Smooth muscle cell (in vitro differentiated cells): Measurements from ENCODE around the gene DUSP1. TPM values are rescaled to one million over a fixed set of nuclear protein-coding genes. Genes with fewer than 3 reads are reported as not detected.

Experiments
- DNase-seq: peaks from one replicate; lab custom pipeline; 2025; ENCODE audit not compliant: unreplicated experiment; lab: John Stamatoyannopoulos, UW
- H2AFZ ChIP-seq: fragments of 200-600 bp; sonication (generic); 2 replicates; pipeline ENCODE4 v1.6.0; 2016; ENCODE audit warnings: antibody characterized with exemption, low read depth, mild to moderate bottlenecking
- H3F3A ChIP-seq: fragments of 200-600 bp; sonication (generic); 2 replicates; pipeline ENCODE4 v1.6.0; 2017; ENCODE audit warnings: antibody characterized with exemption, low read depth
- H3K27ac ChIP-seq: fragments of 200-600 bp; sonication (generic); 2 replicates; pipeline ENCODE4 v1.5.1; 2016; ENCODE audit warnings: low read depth, mild to moderate bottlenecking
- H3K27me3 ChIP-seq: fragments of 200-600 bp; sonication (generic); 2 replicates; pipeline ENCODE4 v1.6.1; 2016; ENCODE audit warnings: low read depth, mild to moderate bottlenecking
- H3K36me3 ChIP-seq: fragments of 200-600 bp; sonication (generic); 2 replicates; pipeline ENCODE4 v1.5.1; 2016; ENCODE audit warnings: low read depth
- H3K4me1 ChIP-seq: fragments of 200-600 bp; sonication (generic); 2 replicates; pipeline ENCODE4 v1.5.1; 2016; ENCODE audit warnings: low read depth
- H3K4me2 ChIP-seq: fragments of 200-600 bp; sonication (generic); 2 replicates; pipeline ENCODE4 v1.6.0; 2016; ENCODE audit warnings: mild to moderate bottlenecking
- H3K4me3 ChIP-seq: fragments of 200-600 bp; sonication (generic); 2 replicates; pipeline ENCODE4 v1.5.1; 2016; ENCODE audit warnings: mild to moderate bottlenecking
- H3K79me2 ChIP-seq: fragments of 200-600 bp; sonication (generic); 2 replicates; pipeline ENCODE4 v1.6.0; 2016; ENCODE audit warnings: low read depth, mild to moderate bottlenecking
- H3K9ac ChIP-seq: fragments of 200-600 bp; sonication (generic); 2 replicates; pipeline ENCODE4 v1.6.0; 2016; ENCODE audit warnings: low read depth
- H3K9me3 ChIP-seq: fragments of 200-600 bp; sonication (generic); replicated peaks from 2 replicates; pipeline ENCODE4 v1.5.1; 2016; ENCODE audit warnings: low read depth
- H4K20me1 ChIP-seq: fragments of 200-600 bp; sonication (generic); 2 replicates; pipeline ENCODE4 v1.6.0; 2016; ENCODE audit warnings: low read depth
- CTCF ChIP-seq: fragments of 200-600 bp; sonication (generic); IDR thresholded peaks from 2 replicates; pipeline ENCODE4 v1.5.1; 2017; ENCODE audit warnings: borderline replicate concordance, mild to moderate bottlenecking, antibody characterized with exemption; ENCODE audit not compliant: insufficient read depth, poor library complexity, severe bottlenecking
- WGBS: methylation state at CpG from one replicate; pipeline ENCODE4 v1.1.7; 2016; ENCODE audit warnings: low lambda C conversion rate; 5-methylcytosine and 5-hydroxymethylcytosine counted together
- polyA plus RNA-seq: library from polyadenylated mRNA; unstranded; fragments of >200 nt; fragmentation: Nextera tagmentation; extraction: Ambion mirVana; gene quantifications from 2 replicates; pipeline ENCODE4 v1.2.1, GENCODE V29; 2016
- total RNA-seq: library from RNA; depleted of rRNA; stranded (reverse); fragments of >200 nt; gene quantifications from 2 replicates; pipeline ENCODE4 v1.2.3, GENCODE V29; 2014

Gene DUSP1
- total and polyA plus RNA-seq, 2 experiments from 2014 or later: 817 to 995 TPM

DNA sequence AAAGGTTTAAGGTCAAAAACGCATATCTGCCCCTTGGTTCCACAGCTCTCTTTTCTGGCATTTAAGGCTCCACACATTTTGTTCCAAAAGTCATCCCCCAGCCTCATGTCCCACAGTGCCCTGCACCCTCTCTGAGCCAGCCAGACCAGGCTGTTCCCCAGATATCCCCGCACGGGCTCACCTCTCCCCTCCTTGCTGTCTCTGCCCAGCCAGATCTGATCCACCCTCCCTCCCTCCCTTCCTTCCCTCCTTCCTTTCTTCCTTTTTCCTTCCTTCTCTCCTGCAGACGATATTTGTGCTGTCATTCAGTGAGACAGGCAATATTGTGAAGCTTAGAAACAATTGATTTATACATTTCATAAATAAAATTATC, 37.0 kb downstream of the DUSP1 start:
- 37% methylated on average over 4 of the region's 4 CpGs for WGBS
- peak overlapping the region; percentile 46 for H3K9ac ChIP-seq
- H3F3A ChIP-seq: peaks cover 18% of the 10 kb centered on the region
- peak overlapping the region; percentile 97 for H3K27ac ChIP-seq
- no peaks in the 10 kb centered on the region for H3K79me2 ChIP-seq
- peaks cover 13% of the 10 kb centered on the region for H3K4me1 ChIP-seq
- TF ChIP-seq CTCF: no peak
- H2AFZ ChIP-seq: no peak overlapping the region
- H3K4me2 ChIP-seq: peak overlapping the region; percentile 30
- no peaks in the 10 kb centered on the region for H3K36me3 ChIP-seq
- no peak for DNase-seq
- no peaks in the 10 kb centered on the region for H4K20me1 ChIP-seq
- H3K4me3 ChIP-seq: no peak overlapping the region
- no peaks in the 10 kb centered on the region for H3K27me3 ChIP-seq
- H3K9me3 ChIP-seq: no peaks in the 10 kb centered on the region

- Histone ChIP-seq H3K9me3 (no peaks in the 10 kb centered on the region), H3K27me3 (no peaks in the 10 kb centered on the region), H3K79me2 (no peaks in the 10 kb centered on the region), H3F3A (peaks cover 18% of the 10 kb centered on the region), H3K27ac (peak overlapping the region; percentile 97), H3K9ac (peak overlapping the region; percentile 93), H3K4me3 (no peak overlapping the region), H2AFZ (no peak overlapping the region), H3K4me2 (peak overlapping the region; percentile 30), H4K20me1 (no peaks in the 10 kb centered on the region), H3K4me1 (peaks cover 13% of the 10 kb centered on the region), H3K36me3 (no peaks in the 10 kb centered on the region)
- no peak for TF ChIP-seq CTCF
- peak; percentile 58 for DNase-seq
- 26% methylated on average over 16 of the region's 17 CpGs for WGBS
Observed at GRCh38 chr5:172733131-172733973, 37.6 kb downstream of the DUSP1 start.

DNA sequence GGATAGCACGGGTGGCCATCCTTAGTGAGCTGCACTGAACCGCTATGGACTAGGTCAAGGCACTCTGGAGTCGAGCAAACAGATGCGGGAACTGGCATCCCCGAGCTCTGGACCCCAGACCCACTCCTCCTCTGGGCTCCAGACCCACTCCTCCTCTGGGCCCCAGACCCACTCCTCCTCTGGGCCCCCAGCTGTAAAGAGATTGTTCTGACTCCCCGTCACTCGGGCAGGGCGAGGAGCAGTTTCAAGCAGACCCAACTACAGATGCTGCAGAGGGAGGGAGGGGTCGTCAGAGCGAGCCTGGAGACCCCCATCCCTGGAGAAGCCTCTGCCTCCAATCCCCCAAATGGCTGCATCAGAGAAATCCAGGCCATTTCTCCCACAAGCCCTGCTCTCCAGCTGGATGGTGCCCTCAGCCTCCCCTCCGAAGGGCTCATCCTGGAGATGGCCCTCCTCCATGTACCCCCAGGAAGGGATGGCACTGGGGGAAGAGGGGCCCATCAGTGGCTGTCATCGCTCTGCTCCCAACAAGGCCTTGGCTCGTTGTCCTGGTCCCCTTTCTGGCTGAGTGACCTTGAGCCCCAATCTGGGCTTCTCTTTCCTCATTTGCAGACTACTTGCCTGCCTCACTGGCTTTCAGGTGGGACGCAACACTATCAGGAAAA, 38.7 kb downstream of the DUSP1 start:
- Histone ChIP-seq H3K9me3 (no peaks in the 10 kb centered on the region), H3K27ac (peak overlapping the region; percentile 97), H3K4me3 (no peak overlapping the region), H3K9ac (peak overlapping the region; percentile 93), H4K20me1 (no peaks in the 10 kb centered on the region), H2AFZ (no peak overlapping the region), H3F3A (peaks cover 18% of the 10 kb centered on the region), H3K79me2 (no peaks in the 10 kb centered on the region), H3K27me3 (no peaks in the 10 kb centered on the region), H3K36me3 (no peaks in the 10 kb centered on the region), H3K4me1 (peaks cover 13% of the 10 kb centered on the region), H3K4me2 (peak overlapping the region; percentile 22)
- DNase-seq: no peak
- TF ChIP-seq CTCF: no peak
- 90% methylated on average over 14 of the region's 14 CpGs for WGBS
